Measurements from ENCODE around the gene FBXO2.

DNA sequence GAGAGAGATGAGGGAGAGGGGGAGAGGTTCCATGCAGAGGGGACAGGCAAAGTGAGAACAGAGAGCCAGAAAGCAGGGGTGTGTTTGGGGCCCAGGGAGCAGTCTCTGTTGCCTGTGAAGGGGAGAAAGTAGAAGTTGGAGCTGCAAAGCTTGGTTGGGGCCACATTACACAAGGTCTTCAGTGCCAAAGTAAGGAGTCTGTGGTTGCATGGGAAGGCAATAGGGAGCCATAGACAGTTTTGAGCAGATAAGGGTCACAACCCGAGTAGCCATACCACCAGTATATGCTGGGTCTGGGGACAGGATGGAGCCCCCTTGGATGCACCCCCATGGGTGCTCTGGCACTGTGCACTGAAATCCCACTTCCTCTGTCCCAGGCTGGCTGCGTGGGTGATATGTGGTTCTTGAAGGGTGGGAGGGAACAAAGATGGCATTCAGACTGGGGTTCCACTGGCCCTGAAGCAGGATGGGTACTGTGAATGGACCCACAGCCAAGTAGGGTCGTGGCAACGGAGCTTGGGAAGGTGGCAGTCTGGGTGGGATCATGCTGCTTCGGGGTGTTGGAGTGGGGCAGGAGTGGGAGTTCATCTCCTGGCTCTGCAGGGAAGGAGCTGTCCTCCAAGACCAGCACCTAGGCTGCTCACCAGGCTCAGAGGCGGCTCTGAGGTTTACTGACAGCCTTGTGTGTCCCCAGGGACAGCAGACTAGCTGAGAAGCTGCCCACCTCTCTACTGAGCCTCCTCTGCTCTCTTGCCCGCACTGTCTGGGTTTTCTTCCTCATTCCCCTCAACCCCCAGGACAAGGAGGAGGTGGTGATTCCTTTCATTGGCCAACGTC is 49.3 kb upstream of the FBXO2 start:
- TF ChIP-seq OSR1 (CRISPR knock-in tag; IDR thresholded peaks at IDR 0.05): no peak
- no peak for TF ChIP-seq RARB (CRISPR knock-in tag; IDR thresholded peaks at IDR 0.05)
- TF ChIP-seq ZNF565 (CRISPR knock-in tag; conservative IDR thresholded peaks at IDR 0.05; ENCODE audit: low read depth): no peak
- no peak for TF ChIP-seq ZFP30 (CRISPR knock-in tag; IDR thresholded peaks at IDR 0.05)
- no peak for TF ChIP-seq CSDC2 (CRISPR knock-in tag; IDR thresholded peaks at IDR 0.05)
- TF ChIP-seq, protein P1, sequence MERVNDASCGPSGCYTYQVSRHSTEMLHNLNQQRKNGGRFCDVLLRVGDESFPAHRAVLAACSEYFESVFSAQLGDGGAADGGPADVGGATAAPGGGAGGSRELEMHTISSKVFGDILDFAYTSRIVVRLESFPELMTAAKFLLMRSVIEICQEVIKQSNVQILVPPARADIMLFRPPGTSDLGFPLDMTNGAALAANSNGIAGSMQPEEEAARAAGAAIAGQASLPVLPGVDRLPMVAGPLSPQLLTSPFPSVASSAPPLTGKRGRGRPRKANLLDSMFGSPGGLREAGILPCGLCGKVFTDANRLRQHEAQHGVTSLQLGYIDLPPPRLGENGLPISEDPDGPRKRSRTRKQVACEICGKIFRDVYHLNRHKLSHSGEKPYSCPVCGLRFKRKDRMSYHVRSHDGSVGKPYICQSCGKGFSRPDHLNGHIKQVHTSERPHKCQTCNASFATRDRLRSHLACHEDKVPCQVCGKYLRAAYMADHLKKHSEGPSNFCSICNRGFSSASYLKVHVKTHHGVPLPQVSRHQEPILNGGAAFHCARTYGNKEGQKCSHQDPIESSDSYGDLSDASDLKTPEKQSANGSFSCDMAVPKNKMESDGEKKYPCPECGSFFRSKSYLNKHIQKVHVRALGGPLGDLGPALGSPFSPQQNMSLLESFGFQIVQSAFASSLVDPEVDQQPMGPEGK (CRISPR knock-in tag; IDR thresholded peaks at IDR 0.05; ENCODE audit: borderline replicate concordance): no peak
- no peak for TF ChIP-seq ZC3H10 (CRISPR knock-in tag; IDR thresholded peaks at IDR 0.05)
- TF ChIP-seq ZNF70 (CRISPR knock-in tag; IDR thresholded peaks at IDR 0.05): peak; percentile 91
- no peak for TF ChIP-seq ARNTL (CRISPR knock-in tag; IDR thresholded peaks at IDR 0.05; ENCODE audit: borderline replicate concordance, low read depth)
- TF ChIP-seq SNAI2 (CRISPR knock-in tag; IDR thresholded peaks at IDR 0.05): no peak
